Measurements from ENCODE around the gene ATAD3A. TPM values are rescaled to one million over a fixed set of nuclear protein-coding genes. Genes with fewer than 3 reads are reported as not detected.

Gene ATAD3A
- total and polyA plus RNA-seq, 2 experiments from 2014 or later: 16.7 to 46.7 TPM

- Histone ChIP-seq H3K4me2 (no peak overlapping the region), H3K27ac (no peak overlapping the region), H3K36me3 (replicated peaks; ENCODE audit: insufficient read depth, low read depth) (no peaks in the 10 kb centered on the region), H3K4me1 (ENCODE audit: insufficient read depth) (no peaks in the 10 kb centered on the region), H3K27me3 (no peaks in the 10 kb centered on the region), H3K4me3 (no peak overlapping the region), H4K20me1 (ENCODE audit: insufficient read depth, poor library complexity, severe bottlenecking) (no peaks in the 10 kb centered on the region), H2AFZ (no peak overlapping the region), H3K9me2 (replicated peaks; ENCODE audit: insufficient read depth) (no peaks in the 10 kb centered on the region), H3K9me3 (ENCODE audit: low read depth) (no peaks in the 10 kb centered on the region), H3K79me2 (no peaks in the 10 kb centered on the region)
- no peak for DNase-seq (ENCODE audit: low spot score)
- TF ChIP-seq CTCF (IDR thresholded peaks at IDR 0.05; ENCODE audit: poor library complexity): no peak
- TF ChIP-seq EZH2 (IDR thresholded peaks at IDR 0.05; ENCODE audit: borderline replicate concordance): no peak
- no peak for TF ChIP-seq EZH2phosphoT487 (IDR thresholded peaks at IDR 0.05; ENCODE audit: low read depth, severe bottlenecking, unreplicated experiment)
- WGBS (ENCODE audit: low lambda C conversion rate, missing lambda C conversion rate): 96% methylated on average over 30 of the region's 31 CpGs
Measured at GRCh38 chr1:1527092-1527816, 15.3 kb downstream of the ATAD3A start.

DNA sequence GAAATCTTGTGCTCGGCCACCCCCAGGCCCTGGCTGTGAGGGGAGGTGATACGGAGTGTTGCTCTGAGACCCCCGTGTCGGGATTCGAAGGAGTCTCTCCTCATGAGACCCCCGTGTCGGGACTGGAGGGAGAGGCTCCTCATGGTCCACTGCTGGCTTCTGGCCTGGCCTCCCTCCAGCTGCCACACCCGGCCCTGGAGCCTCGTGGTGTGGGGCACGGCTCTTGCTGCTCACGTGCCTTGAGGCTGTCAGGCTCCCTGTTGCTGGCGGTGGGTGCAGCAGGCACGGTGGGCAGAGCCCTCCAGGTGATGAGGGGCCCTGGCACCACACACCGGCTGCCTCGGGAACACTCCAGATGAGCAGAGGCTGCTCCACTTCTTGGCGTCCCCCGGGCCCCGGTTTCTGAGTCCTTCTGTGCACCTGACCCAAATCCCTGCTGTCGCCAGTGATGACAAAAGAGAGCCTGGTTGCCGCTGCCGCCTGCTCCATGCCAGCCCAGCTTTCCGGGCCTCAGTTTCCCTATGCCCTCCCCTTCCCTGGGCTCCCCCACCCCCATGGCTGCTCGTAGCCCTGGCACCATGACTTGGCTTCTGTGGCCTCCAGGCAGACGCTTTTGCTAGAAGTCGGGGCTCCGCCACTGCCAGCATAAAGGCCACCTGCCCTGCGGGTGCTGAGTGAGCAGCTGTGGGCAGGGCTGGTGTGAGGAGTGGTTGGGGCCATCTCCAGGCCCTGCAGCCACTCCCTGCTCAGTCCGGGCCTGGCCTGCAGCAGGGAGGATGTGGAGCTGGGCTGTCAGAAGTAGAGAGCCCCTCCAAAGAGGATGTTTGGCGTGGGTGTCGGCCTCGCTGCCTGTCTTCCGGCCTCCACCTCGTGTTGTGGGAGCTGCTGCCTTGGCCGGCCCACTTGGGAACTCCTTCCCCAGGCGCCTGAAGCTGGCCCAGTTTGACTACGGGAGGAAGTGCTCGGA lies 16.6 kb downstream of the ATAD3A start:
- Histone ChIP-seq H3K27me3 (no peaks in the 10 kb centered on the region), H3K36me3 (replicated peaks; ENCODE audit: insufficient read depth, low read depth) (no peaks in the 10 kb centered on the region), H3K4me1 (ENCODE audit: insufficient read depth) (no peaks in the 10 kb centered on the region), H3K27ac (no peak overlapping the region), H4K20me1 (ENCODE audit: insufficient read depth, poor library complexity, severe bottlenecking) (no peaks in the 10 kb centered on the region), H3K9me2 (replicated peaks; ENCODE audit: insufficient read depth) (no peaks in the 10 kb centered on the region), H3K79me2 (no peaks in the 10 kb centered on the region), H2AFZ (no peak overlapping the region), H3K9me3 (ENCODE audit: low read depth) (no peaks in the 10 kb centered on the region), H3K4me3 (no peak overlapping the region), H3K4me2 (no peak overlapping the region)
- no peak for DNase-seq (ENCODE audit: low spot score)
- WGBS (ENCODE audit: low lambda C conversion rate, missing lambda C conversion rate): 95% methylated on average over 34 of the region's 37 CpGs
- TF ChIP-seq CTCF (IDR thresholded peaks at IDR 0.05; ENCODE audit: poor library complexity) (no peak), EZH2 (IDR thresholded peaks at IDR 0.05; ENCODE audit: borderline replicate concordance) (no peak), EZH2phosphoT487 (IDR thresholded peaks at IDR 0.05; ENCODE audit: low read depth, severe bottlenecking, unreplicated experiment) (no peak)

GRCh38 chr1:1529321-1529720 lies 17.4 kb downstream of the ATAD3A start:
- Histone ChIP-seq H3K79me2 (no peaks in the 10 kb centered on the region), H3K4me2 (no peak overlapping the region), H3K27me3 (no peaks in the 10 kb centered on the region), H4K20me1 (ENCODE audit: insufficient read depth, poor library complexity, severe bottlenecking) (no peaks in the 10 kb centered on the region), H3K36me3 (replicated peaks; ENCODE audit: insufficient read depth, low read depth) (no peaks in the 10 kb centered on the region), H3K27ac (no peak overlapping the region), H3K4me3 (no peak overlapping the region), H3K9me2 (replicated peaks; ENCODE audit: insufficient read depth) (no peaks in the 10 kb centered on the region), H2AFZ (no peak overlapping the region), H3K4me1 (ENCODE audit: insufficient read depth) (no peaks in the 10 kb centered on the region), H3K9me3 (ENCODE audit: low read depth) (no peaks in the 10 kb centered on the region)
- TF ChIP-seq EZH2 (IDR thresholded peaks at IDR 0.05; ENCODE audit: borderline replicate concordance): no peak
- no peak for TF ChIP-seq EZH2phosphoT487 (IDR thresholded peaks at IDR 0.05; ENCODE audit: low read depth, severe bottlenecking, unreplicated experiment)
- TF ChIP-seq CTCF (IDR thresholded peaks at IDR 0.05; ENCODE audit: poor library complexity): no peak
- no peak for DNase-seq (ENCODE audit: low spot score)
- WGBS (ENCODE audit: low lambda C conversion rate, missing lambda C conversion rate): 96% methylated on average over 12 of the region's 18 CpGs

All from hepatocyte (in vitro differentiated cells).